22Rv1 (cell line): ENCODE results near the gene VTI1A.

ENCODE experiments used
- ZFX ChIP-seq: fragments of 450-650 bp; IDR thresholded peaks from 2 replicates; pipeline ENCODE4 v1.6.1; 2017; ENCODE audit warnings: antibody characterized with exemption, borderline replicate concordance
- TF ChIP-seq, protein P1 (sequence below): fragments of 450-650 bp; IDR thresholded peaks from 2 replicates; pipeline ENCODE4 v1.5.1; 2017; ENCODE audit warnings: mild to moderate bottlenecking

DNA sequence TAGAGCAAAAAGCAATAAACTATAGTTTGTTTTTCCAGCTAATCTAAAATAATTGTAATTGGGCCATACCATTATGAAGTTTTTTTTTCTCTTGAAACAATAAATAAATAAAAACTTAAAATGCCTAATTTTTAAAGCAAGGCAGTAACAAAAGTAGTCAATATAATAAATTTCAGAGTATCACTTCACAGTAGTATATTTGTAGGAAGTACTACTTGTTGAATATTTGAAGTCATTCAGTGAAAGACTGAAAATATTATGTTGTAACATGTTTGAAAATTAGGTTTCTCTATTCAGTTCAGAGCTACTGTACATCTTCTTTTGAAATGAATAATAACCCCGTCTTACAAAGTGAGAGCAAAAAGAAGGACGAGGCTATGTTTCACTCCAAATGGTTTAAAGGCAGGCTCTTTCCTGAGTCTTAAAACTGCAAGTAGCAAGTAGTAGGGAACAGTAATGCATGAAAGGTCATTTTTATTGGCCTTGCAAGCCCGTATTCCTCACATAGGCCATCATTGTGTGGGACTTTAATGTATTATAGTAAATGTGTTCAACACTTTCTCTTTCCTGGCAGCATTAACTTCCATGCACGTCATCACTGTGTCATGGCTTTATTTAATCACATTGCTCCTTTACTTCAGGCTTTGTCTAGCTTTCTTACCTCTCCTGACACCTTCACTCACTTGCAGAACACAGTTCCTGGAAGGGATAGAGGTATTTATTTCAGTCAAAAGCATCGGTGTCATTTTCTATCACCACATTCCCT lies 141.4 kb downstream of the VTI1A start:
- TF ChIP-seq, protein P1, sequence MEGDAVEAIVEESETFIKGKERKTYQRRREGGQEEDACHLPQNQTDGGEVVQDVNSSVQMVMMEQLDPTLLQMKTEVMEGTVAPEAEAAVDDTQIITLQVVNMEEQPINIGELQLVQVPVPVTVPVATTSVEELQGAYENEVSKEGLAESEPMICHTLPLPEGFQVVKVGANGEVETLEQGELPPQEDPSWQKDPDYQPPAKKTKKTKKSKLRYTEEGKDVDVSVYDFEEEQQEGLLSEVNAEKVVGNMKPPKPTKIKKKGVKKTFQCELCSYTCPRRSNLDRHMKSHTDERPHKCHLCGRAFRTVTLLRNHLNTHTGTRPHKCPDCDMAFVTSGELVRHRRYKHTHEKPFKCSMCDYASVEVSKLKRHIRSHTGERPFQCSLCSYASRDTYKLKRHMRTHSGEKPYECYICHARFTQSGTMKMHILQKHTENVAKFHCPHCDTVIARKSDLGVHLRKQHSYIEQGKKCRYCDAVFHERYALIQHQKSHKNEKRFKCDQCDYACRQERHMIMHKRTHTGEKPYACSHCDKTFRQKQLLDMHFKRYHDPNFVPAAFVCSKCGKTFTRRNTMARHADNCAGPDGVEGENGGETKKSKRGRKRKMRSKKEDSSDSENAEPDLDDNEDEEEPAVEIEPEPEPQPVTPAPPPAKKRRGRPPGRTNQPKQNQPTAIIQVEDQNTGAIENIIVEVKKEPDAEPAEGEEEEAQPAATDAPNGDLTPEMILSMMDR, result no peak
- TF ChIP-seq ZFX, result no peak
